Suppressor macrophage (primary cell): ENCODE results near the gene FKRP.
"Not testable (repeated sequence)": the region's sequence is repeated elsewhere in the genome, so short reads cannot be mapped to it uniquely, and the experiment has no call there.

Experiments used
- DNase-seq, 4 experiments: peaks; one replicate each; pipeline ENCODE4 v3.0.0-alpha.2; 2020 to 2022

FKRP gene

GRCh38 chr19:46786236-46787039 is 40.6 kb downstream of the FKRP start:
- DNase-seq, result peak; percentile 78 to 92 (median 86)

GRCh38 chr19:46787040-46787330 is 41.1 kb downstream of the FKRP start:
- DNase-seq, result no peak

- DNase-seq, result peak; percentile 42 to 80 (median 65)
Measured at GRCh38 chr19:46787331-46788261, 41.7 kb downstream of the FKRP start.

GRCh38 chr19:46788262-46788967 is 42.6 kb downstream of the FKRP start, which contains the start of gene SLC1A5:
SLC1A5 (minus strand) TSS chr19:46788594; CDS start chr19:46787965, 629 bp downstream.
- peak; percentile 96 to 98 (median 96) for DNase-seq

- DNase-seq, result no peak
Measured at GRCh38 chr19:46788968-46789338, 43.1 kb downstream of the FKRP start.

GRCh38 chr19:46789371-46789770 is 43.5 kb downstream of the FKRP start:
- no peak for DNase-seq

GRCh38 chr19:46791944-46792343 is 46.1 kb downstream of the FKRP start:
- DNase-seq, result peak in 1 of 4 experiments; percentile 15

GRCh38 chr19:46797881-46798280 is 52.0 kb downstream of the FKRP start:
- no peak for DNase-seq

GRCh38 chr19:46798713-46799112 is 52.9 kb downstream of the FKRP start:
- no peak for DNase-seq

GRCh38 chr19:46802152-46802551 is 56.3 kb downstream of the FKRP start:
- DNase-seq, result no peak

GRCh38 chr19:46803555-46803954 is 57.7 kb downstream of the FKRP start:
- DNase-seq, result peak in 3 of 4 experiments; percentile 31 to 43 (median 35)

GRCh38 chr19:46804432-46804831 is 58.6 kb downstream of the FKRP start:
- DNase-seq, result not testable (repeated sequence)

GRCh38 chr19:46806656-46807055 is 60.8 kb downstream of the FKRP start:
- DNase-seq, result peak; percentile 80 to 91 (median 89)
